Measurements from ENCODE around the gene DGLUCY.
"Not testable (repeated sequence)": the region's sequence is repeated elsewhere in the genome, so short reads cannot be mapped to it uniquely, and the experiment has no call there.

DGLUCY gene

DNA sequence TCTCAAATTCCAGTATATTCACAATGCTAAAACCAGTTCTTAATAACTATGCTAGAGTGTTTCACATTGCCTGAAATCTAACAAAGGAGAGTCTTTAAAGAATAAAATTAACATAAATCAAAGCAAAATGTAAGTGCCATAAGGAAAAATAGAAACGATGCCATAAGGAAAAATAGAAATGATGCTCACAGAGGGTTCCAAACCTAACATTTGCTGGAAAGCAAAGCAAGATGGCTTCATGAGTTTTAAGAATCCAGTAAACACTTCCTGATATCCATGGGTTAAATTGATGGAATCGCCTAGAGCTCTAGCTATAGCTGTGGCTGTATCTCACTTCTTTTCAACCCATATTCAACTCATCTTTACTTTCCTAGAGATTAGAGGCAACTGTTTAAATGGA, 66.7 kb downstream of the DGLUCY start:
- TF ChIP-seq GFI1B (tag by site-specific recombination; IDR thresholded peaks at IDR 0.05) (no peak), PBX3 (CRISPR knock-in tag; IDR thresholded peaks at IDR 0.05) (no peak), ZNF48 (tag by site-specific recombination; IDR thresholded peaks at IDR 0.05) (no peak), ZNF837 (tag by site-specific recombination; IDR thresholded peaks at IDR 0.05) (no peak), ZNF2 (tag by site-specific recombination; IDR thresholded peaks at IDR 0.05) (no peak)
- TF ChIP-seq, protein P1, sequence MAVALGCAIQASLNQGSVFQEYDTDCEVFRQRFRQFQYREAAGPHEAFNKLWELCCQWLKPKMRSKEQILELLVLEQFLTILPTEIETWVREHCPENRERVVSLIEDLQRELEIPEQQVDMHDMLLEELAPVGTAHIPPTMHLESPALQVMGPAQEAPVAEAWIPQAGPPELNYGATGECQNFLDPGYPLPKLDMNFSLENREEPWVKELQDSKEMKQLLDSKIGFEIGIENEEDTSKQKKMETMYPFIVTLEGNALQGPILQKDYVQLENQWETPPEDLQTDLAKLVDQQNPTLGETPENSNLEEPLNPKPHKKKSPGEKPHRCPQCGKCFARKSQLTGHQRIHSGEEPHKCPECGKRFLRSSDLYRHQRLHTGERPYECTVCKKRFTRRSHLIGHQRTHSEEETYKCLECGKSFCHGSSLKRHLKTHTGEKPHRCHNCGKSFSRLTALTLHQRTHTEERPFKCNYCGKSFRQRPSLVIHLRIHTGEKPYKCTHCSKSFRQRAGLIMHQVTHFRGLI (tag by site-specific recombination; IDR thresholded peaks at IDR 0.05) = no peak
- TF ChIP-seq, protein P2, sequence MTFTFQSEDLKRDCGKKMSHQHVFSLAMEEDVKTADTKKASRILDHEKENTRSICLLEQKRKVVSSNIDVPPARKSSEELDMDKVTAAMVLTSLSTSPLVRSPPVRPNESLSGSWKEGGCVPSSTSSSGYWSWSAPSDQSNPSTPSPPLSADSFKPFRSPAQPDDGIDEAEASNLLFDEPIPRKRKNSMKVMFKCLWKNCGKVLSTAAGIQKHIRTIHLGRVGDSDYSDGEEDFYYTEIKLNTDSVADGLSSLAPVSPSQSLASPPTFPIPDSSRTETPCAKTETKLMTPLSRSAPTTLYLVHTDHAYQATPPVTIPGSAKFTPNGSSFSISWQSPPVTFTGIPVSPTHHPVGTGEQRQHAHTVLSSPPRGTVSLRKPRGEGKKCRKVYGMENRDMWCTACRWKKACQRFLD (tag by site-specific recombination; IDR thresholded peaks at IDR 0.05) = no peak
- TF ChIP-seq, protein P3, sequence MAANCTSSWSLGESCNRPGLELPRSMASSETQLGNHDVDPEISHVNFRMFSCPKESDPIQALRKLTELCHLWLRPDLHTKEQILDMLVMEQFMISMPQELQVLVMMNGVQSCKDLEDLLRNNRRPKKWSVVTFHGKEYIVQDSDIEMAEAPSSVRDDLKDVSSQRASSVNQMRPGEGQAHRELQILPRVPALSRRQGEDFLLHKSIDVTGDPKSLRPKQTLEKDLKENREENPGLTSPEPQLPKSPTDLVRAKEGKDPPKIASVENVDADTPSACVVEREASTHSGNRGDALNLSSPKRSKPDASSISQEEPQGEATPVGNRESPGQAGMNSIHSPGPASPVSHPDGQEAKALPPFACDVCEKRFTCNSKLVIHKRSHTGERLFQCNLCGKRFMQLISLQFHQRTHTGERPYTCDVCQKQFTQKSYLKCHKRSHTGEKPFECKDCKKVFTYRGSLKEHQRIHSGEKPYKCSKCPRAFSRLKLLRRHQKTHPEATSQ (tag by site-specific recombination; IDR thresholded peaks at IDR 0.05) = no peak
- CTCF ChIA-PET = interaction anchor here (0.6 to 8.3 kb wide), 2 partner anchors 16 to 105 kb away, joined by 3 to 156 read pairs; no protein-coding TSS in a partner anchor
- Histone ChIP-seq H3K36me3 (ENCODE audit: control insufficient read depth in 2 of 2, insufficient read depth in 1 of 2, low read length in 2 of 2) (peaks cover 0 to 20% of the 10 kb centered on the region in 2 experiments; a peak in 2 of 3 replicates), H3K4me3 (ENCODE audit: low read depth, low read length) (no peak overlapping the region), H3K4me1 (ENCODE audit: control insufficient read depth, insufficient read depth, low read length) (no peaks in the 10 kb centered on the region), H3K27ac (ENCODE audit: extremely low read depth, low read depth, low read length) (no peak overlapping the region), H3K9me3 (ENCODE audit: control insufficient read depth, insufficient read depth, low read depth, low read length) (no peaks in the 10 kb centered on the region)
- POLR2A ChIA-PET = no interaction called here

GRCh38 chr14:91182753-91183152, 68.9 kb downstream of the DGLUCY start:
- H3K4me1 ChIP-seq (ENCODE audit: control insufficient read depth, insufficient read depth, low read length); H3K9me3 ChIP-seq (ENCODE audit: control insufficient read depth, insufficient read depth, low read depth, low read length); H3K4me3 ChIP-seq (ENCODE audit: low read depth, low read length); POLR2A ChIA-PET; H3K27ac ChIP-seq (ENCODE audit: extremely low read depth, low read depth, low read length): not testable (repeated sequence)
- CTCF ChIA-PET = interaction anchor here (0.7 kb wide), 1 partner anchor 104 kb away, joined by 3 read pairs; no protein-coding TSS in a partner anchor
- H3K36me3 ChIP-seq (ENCODE audit: control insufficient read depth in 2 of 2, insufficient read depth in 1 of 2, low read length in 2 of 2) = peaks cover 0 to 29% of the 10 kb centered on the region in 2 experiments; a peak in 2 of 3 replicates

- ChIA-PET POLR2A (no interaction called here), CTCF (no interaction called here)
Measured at GRCh38 chr14:91184559-91184958, 70.7 kb downstream of the DGLUCY start.

More at GRCh38 chr14:91184559-91184958, 70.7 kb downstream of the DGLUCY start:
- TF ChIP-seq SALL2 (tag by site-specific recombination; IDR thresholded peaks at IDR 0.05; ENCODE audit: borderline replicate concordance) (no peak), ZBTB26 (tag by site-specific recombination; optimal IDR thresholded peaks at IDR 0.05) (no peak), KLF7 (tag by site-specific recombination; IDR thresholded peaks at IDR 0.05; ENCODE audit: borderline replicate concordance) (no peak), ZNF169 (tag by site-specific recombination; IDR thresholded peaks at IDR 0.05) (no peak), MZF1 (tag by site-specific recombination; IDR thresholded peaks at IDR 0.05; ENCODE audit: borderline replicate concordance) (no peak), ZNF548 (tag by site-specific recombination; IDR thresholded peaks at IDR 0.05) (no peak)
- Histone ChIP-seq H3K4me3 (ENCODE audit: low read depth, low read length) (no peak overlapping the region), H3K4me1 (ENCODE audit: control insufficient read depth, insufficient read depth, low read length) (no peaks in the 10 kb centered on the region), H3K36me3 (ENCODE audit: control insufficient read depth in 2 of 2, insufficient read depth in 1 of 2, low read length in 2 of 2) (peaks cover 0 to 41% of the 10 kb centered on the region in 2 experiments; a peak in 2 of 3 replicates), H3K27ac (ENCODE audit: extremely low read depth, low read depth, low read length) (no peak overlapping the region), H3K9me3 (ENCODE audit: control insufficient read depth, insufficient read depth, low read depth, low read length) (no peaks in the 10 kb centered on the region)
